Measurements from ENCODE around the gene RBM15. TPM values are rescaled to one million over a fixed set of nuclear protein-coding genes. Genes with fewer than 3 reads are reported as not detected.

The RBM15 gene
- total RNA-seq, 1 experiment from 2014 or later = 35.2 TPM

DNA sequence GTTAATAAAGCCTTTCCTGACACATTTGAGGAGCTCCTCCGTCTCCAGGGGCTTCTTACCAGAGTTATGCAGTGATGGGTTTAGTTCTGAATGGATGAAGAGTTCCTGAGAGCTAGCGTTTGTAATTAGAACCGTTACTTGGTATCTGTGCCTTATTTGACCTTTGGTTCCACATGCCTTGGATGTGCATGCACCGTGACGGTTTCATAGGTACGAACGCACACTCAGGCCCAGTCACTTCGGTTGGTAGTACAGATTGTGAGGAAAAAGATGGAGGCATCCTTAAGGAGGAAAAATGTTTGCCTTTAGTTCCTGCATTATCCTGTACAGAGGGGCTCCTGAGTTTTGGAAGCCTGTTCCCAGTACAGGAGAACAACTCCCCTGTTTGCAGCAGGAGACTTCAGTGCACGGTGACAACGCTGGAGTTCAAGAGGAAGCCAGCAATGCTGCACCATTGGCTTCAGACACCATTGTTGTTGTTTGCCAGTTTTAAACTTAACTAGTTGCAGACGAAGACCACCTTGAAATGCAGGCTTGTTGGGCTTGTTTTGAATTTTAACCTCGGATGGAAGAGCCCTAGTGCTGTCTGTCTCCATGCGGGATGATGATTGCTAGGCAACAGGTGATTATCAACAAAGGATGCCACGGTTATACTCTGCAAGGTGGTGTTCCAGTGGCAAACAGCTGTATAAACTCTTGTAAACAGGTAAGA lies 8.2 kb downstream of the RBM15 start:
- H3K9me3 ChIP-seq (replicated peaks) = no peaks in the 10 kb centered on the region
- no peak overlapping the region for H3K27ac ChIP-seq
- no peak overlapping the region for H3K4me3 ChIP-seq
- no peak for DNase-seq (ENCODE audit: low read depth in 1 of 2, low spot score in 2 of 2)
- no peaks in the 10 kb centered on the region; the same call in 1 of the 2 replicates for H3K4me1 ChIP-seq (replicated peaks)
- no peaks in the 10 kb centered on the region for H3K27me3 ChIP-seq (replicated peaks)
- peaks cover 98% of the 10 kb centered on the region for H3K36me3 ChIP-seq

DNA sequence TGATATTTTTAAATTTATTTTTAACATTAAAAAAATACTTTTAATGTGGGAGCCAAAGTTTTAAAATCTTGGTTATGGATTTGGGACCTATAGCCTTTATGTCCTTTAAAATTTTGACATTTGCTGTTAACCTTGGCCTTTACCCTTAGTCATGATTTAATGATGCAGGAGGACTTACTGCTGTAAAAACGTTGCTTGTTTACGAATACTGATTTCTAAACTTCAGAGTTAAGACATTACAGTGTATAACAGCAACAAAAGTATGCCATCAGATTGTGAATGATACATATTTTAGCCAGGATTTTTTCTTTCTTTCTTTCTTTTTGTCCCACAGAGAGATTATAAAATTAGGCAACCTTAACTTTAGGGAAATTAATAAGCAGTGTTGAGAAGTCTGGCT lies 8.9 kb downstream of the RBM15 start:
- no peak for DNase-seq (ENCODE audit: low read depth in 1 of 2, low spot score in 2 of 2)
- no peak overlapping the region for H3K27ac ChIP-seq
- H3K9me3 ChIP-seq (replicated peaks) = no peaks in the 10 kb centered on the region
- no peaks in the 10 kb centered on the region for H3K27me3 ChIP-seq (replicated peaks)
- peaks cover 96% of the 10 kb centered on the region for H3K36me3 ChIP-seq
- H3K4me3 ChIP-seq = no peak overlapping the region
- no peaks in the 10 kb centered on the region; the same call in 1 of the 2 replicates for H3K4me1 ChIP-seq (replicated peaks)

DNA sequence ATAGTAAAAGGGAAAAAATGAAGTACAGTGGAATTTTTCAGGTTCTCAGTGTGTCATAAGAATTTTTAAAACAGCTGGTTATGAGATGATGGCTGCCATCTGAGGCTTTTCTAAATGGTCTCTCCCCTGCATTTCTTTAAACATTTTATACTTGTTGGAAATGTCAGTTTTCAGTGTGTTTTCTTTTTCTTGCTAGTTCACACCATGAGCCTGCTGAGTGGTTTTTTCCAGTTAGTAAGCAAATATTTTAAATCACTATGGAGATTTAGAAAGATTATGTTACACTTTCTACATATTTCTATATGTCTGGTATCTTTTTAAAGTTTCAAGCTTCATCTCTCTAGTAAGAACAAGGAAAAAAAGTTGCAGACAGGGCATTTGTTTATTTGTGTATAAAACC lies 9.6 kb downstream of the RBM15 start:
- H3K36me3 ChIP-seq = peaks cover 94% of the 10 kb centered on the region
- no peak overlapping the region for H3K27ac ChIP-seq
- H3K9me3 ChIP-seq (replicated peaks) = no peaks in the 10 kb centered on the region
- no peaks in the 10 kb centered on the region for H3K27me3 ChIP-seq (replicated peaks)
- no peak for DNase-seq (ENCODE audit: low read depth in 1 of 2, low spot score in 2 of 2)
- H3K4me1 ChIP-seq (replicated peaks) = no peaks in the 10 kb centered on the region; the same call in 1 of the 2 replicates
- no peak overlapping the region for H3K4me3 ChIP-seq

DNA sequence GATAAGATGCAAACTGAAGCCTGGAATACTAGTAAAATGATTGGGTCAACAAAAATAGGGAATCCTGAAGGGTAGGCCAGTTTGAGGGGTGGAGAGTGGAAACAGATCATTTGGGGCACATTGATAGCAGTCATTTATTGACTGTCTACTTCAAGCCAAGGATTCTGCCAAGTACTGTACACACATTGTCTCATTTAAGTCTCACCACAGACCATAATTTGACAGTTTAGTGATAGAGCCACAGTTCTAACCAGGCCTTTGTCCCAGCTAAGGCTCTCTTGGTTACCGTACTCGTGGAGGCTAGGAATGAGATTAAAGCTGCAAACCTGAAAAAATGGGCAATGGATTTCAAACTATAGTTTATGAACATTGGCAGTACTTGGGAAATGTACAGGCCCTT lies 11.2 kb downstream of the RBM15 start:
- Histone ChIP-seq H3K36me3 (peaks cover 86% of the 10 kb centered on the region), H3K9me3 (replicated peaks) (no peaks in the 10 kb centered on the region), H3K27ac (no peak overlapping the region), H3K4me1 (replicated peaks) (no peaks in the 10 kb centered on the region; the same call in 1 of the 2 replicates), H3K4me3 (no peak overlapping the region), H3K27me3 (replicated peaks) (no peaks in the 10 kb centered on the region)
- no peak for DNase-seq (ENCODE audit: low read depth in 1 of 2, low spot score in 2 of 2)

- no peak for DNase-seq (ENCODE audit: low read depth in 1 of 2, low spot score in 2 of 2)
- H3K36me3 ChIP-seq = peaks cover 79% of the 10 kb centered on the region
- no peak overlapping the region for H3K27ac ChIP-seq
- H3K4me3 ChIP-seq = no peak overlapping the region
- H3K27me3 ChIP-seq (replicated peaks) = no peaks in the 10 kb centered on the region
- H3K9me3 ChIP-seq (replicated peaks) = no peaks in the 10 kb centered on the region
- H3K4me1 ChIP-seq (replicated peaks) = no peaks in the 10 kb centered on the region
These were observed 16.1 kb downstream of the RBM15 start for GRCh38 chr1:110355321-110355720.

- Histone ChIP-seq H3K36me3 (peaks cover 75% of the 10 kb centered on the region), H3K4me1 (replicated peaks) (no peaks in the 10 kb centered on the region), H3K27me3 (replicated peaks) (no peaks in the 10 kb centered on the region), H3K4me3 (no peak overlapping the region), H3K27ac (no peak overlapping the region; the same call in 1 of the 2 replicates), H3K9me3 (replicated peaks) (no peaks in the 10 kb centered on the region)
- DNase-seq (ENCODE audit: low read depth in 1 of 2, low spot score in 2 of 2) = no peak
These were observed 17.2 kb downstream of the RBM15 start for GRCh38 chr1:110356379-110356778.

- no peak overlapping the region for H3K4me3 ChIP-seq
- peaks cover 79% of the 10 kb centered on the region for H3K36me3 ChIP-seq
- no peaks in the 10 kb centered on the region for H3K9me3 ChIP-seq (replicated peaks)
- DNase-seq (ENCODE audit: low read depth in 1 of 2, low spot score in 2 of 2) = no peak
- H3K27ac ChIP-seq = no peak overlapping the region
- H3K4me1 ChIP-seq (replicated peaks) = no peaks in the 10 kb centered on the region
- H3K27me3 ChIP-seq (replicated peaks) = no peaks in the 10 kb centered on the region
These were observed 21.3 kb downstream of the RBM15 start for GRCh38 chr1:110360431-110360830.

DNA sequence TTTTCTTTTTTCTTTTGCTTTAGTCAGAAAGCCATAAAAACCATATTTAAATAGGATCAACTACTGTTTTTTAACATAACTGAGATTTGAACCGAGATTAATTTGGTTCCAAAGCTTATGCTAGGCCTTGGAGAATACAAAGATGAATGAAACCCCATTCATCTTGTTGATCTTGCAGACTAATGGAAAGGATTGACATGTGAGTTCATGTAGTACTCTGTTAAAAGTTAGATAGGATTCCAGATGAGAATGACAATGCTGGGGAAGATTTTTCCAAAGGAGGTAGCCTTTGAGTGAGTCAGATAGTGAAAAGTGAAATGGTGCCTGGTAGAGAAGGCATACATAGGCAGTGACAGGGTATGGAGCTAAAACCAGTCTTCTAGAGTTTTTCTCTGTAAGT lies 22.7 kb downstream of the RBM15 start:
- DNase-seq (ENCODE audit: low read depth in 1 of 2, low spot score in 2 of 2) = no peak
- H3K27ac ChIP-seq = no peak overlapping the region
- H3K9me3 ChIP-seq (replicated peaks) = no peaks in the 10 kb centered on the region
- H3K4me3 ChIP-seq = no peak overlapping the region
- no peaks in the 10 kb centered on the region for H3K27me3 ChIP-seq (replicated peaks)
- peaks cover 79% of the 10 kb centered on the region for H3K36me3 ChIP-seq
- H3K4me1 ChIP-seq (replicated peaks) = no peaks in the 10 kb centered on the region

DNA sequence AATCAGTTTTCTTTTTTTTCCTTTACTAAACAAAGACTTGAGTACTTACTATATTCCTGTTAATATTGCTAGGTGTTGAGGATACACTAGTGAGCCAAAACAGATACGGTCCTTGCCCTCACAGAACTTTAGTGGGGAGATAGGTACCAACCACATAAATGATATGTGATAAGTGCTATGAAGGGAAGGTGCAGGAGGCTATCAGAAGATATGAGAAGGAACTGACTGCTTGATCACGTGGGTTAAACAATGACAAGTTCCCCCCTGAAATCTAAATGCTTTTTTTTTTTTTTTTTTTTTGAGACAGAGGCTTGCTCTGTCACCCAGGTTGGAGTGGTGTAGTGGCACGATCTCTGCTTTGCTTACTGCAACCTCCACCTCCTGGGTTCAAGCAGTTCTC lies 25.0 kb downstream of the RBM15 start:
- Histone ChIP-seq H3K4me3 (no peak overlapping the region), H3K4me1 (replicated peaks) (no peaks in the 10 kb centered on the region), H3K36me3 (peaks cover 70% of the 10 kb centered on the region), H3K9me3 (replicated peaks) (no peaks in the 10 kb centered on the region), H3K27ac (no peak overlapping the region), H3K27me3 (replicated peaks) (no peaks in the 10 kb centered on the region)
- no peak for DNase-seq (ENCODE audit: low read depth in 1 of 2, low spot score in 2 of 2)

- Histone ChIP-seq H3K9me3 (replicated peaks) (no peaks in the 10 kb centered on the region), H3K4me3 (no peak overlapping the region), H3K27ac (no peak overlapping the region), H3K4me1 (replicated peaks) (no peaks in the 10 kb centered on the region), H3K27me3 (replicated peaks) (no peaks in the 10 kb centered on the region), H3K36me3 (peaks cover 73% of the 10 kb centered on the region)
- DNase-seq (ENCODE audit: low read depth in 1 of 2, low spot score in 2 of 2) = no peak
These were observed 31.6 kb downstream of the RBM15 start for GRCh38 chr1:110370827-110371226.

DNA sequence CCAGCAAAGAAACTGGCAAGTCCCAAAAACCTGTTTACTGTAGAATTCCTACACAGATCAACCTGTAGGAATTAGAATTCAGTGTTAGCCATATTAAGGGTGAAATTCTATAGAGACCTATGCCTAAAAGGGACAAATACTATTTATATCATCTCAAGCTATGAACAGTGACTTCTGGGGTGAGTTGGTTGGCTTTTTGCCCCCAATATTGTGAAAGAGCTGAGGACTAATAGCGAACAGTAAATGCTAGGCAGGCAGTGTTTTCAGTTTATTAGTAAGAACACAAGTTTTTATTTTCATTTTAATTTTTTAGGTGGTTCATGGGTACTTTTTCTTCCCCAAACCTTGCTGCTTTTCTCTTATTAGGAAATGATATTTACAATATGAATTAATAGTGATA lies 36.3 kb downstream of the RBM15 start:
- Histone ChIP-seq H3K27ac (no peak overlapping the region), H3K4me3 (no peak overlapping the region), H3K36me3 (peaks cover 72% of the 10 kb centered on the region), H3K27me3 (replicated peaks) (no peaks in the 10 kb centered on the region), H3K9me3 (replicated peaks) (no peaks in the 10 kb centered on the region), H3K4me1 (replicated peaks) (no peaks in the 10 kb centered on the region)
- DNase-seq (ENCODE audit: low read depth in 1 of 2, low spot score in 2 of 2) = no peak

- Histone ChIP-seq H3K4me3 (no peak overlapping the region), H3K27ac (no peak overlapping the region), H3K4me1 (replicated peaks) (0 out of 2 replicates have a peak, but pooled peaks cover 3% of the 10 kb centered on the region), H3K36me3 (peaks cover 47% of the 10 kb centered on the region), H3K27me3 (replicated peaks) (no peaks in the 10 kb centered on the region), H3K9me3 (replicated peaks) (no peaks in the 10 kb centered on the region)
- DNase-seq (ENCODE audit: low read depth in 1 of 2, low spot score in 2 of 2) = no peak
These were observed 41.6 kb downstream of the RBM15 start for GRCh38 chr1:110380672-110381283.

- Histone ChIP-seq H3K9me3 (replicated peaks) (no peaks in the 10 kb centered on the region), H3K27ac (no peak overlapping the region), H3K4me3 (no peak overlapping the region), H3K27me3 (replicated peaks) (no peaks in the 10 kb centered on the region), H3K4me1 (replicated peaks) (0 out of 2 replicates have a peak, but pooled peaks cover 3% of the 10 kb centered on the region), H3K36me3 (peaks cover 30% of the 10 kb centered on the region)
- no peak for DNase-seq (ENCODE audit: low read depth in 1 of 2, low spot score in 2 of 2)
These were observed 44.2 kb downstream of the RBM15 start for GRCh38 chr1:110383251-110383990.
